ENCODE data around the gene PHTF1.
A peak's percentile ranks its signal among the peaks of the same experiment; 100 is the strongest.

PHTF1 gene

GRCh38 chr1:113659035-113659434, 100.3 kb downstream of the PHTF1 start:
- peaks cover 0 to 23% (median 0%) of the 10 kb centered on the region in 11 experiments; a peak in 9 of 22 replicates for H3K9me3 ChIP-seq (replicated peaks in 1 of 11)
- no peak for TF ChIP-seq Cebpa-rat (IDR thresholded peaks at IDR 0.05)
- no peak overlapping the region for H3K27ac ChIP-seq

DNA sequence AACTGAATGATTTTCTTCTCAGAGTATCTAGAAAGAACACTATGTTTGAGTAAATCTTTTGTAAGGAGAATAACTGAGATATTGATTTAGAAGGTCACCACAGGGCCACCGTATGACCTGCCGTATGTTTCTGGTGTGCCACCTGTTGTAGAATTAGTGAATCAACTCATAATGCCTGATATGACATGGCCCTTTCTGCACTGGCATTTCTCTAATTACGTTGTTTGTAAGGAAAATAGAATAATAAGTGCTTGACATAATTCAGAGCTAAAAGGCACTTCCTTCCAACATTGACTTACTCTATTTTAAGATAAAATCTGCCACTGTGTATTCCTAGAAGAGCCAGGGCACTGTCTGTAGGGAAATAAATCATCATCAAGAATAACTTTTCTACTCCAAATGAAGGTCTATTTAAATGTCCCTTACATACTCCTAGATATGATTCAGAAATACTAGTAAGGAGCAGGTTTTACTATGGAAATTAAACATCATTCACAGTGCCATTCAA, 101.7 kb downstream of the PHTF1 start:
- H3K36me3 ChIP-seq, result peaks cover 0 to 15% (median 6%) of the 10 kb centered on the region in 11 experiments; a peak in 8 of 22 replicates

More at GRCh38 chr1:113659035-113659434, 100.3 kb downstream of the PHTF1 start:
- Histone ChIP-seq H3K27me3 (no peaks in the 10 kb centered on the region), H3K36me3 (peaks cover 0 to 10% (median 4%) of the 10 kb centered on the region in 11 experiments; a peak in 3 of 22 replicates), H3K9ac (no peak overlapping the region), H3K4me1 (peaks cover 5 to 47% (median 24%) of the 10 kb centered on the region in 10 experiments; a peak in 16 of 20 replicates), H4K20me1 (no peaks in the 10 kb centered on the region), H3K4me3 (no peak overlapping the region), H3K4me2 (no peak overlapping the region)

GRCh38 chr1:113657126-113657525, 102.2 kb downstream of the PHTF1 start:
- Histone ChIP-seq H3K4me3 (no peak overlapping the region), H3K4me2 (peak overlapping the region in 3 of 11 experiments; percentile 18 to 27 (median 27); a peak in 3 of 22 replicates)

More for the DNA sequence above, 101.7 kb downstream of the PHTF1 start:
- H3K4me3 ChIP-seq, result no peak overlapping the region
- no peaks in the 10 kb centered on the region for H4K20me1 ChIP-seq
- peak overlapping the region in 2 of 11 experiments; percentile 27; a peak in 2 of 22 replicates for H3K4me2 ChIP-seq
- peaks cover 0 to 32% (median 13%) of the 10 kb centered on the region in 10 experiments; a peak in 13 of 20 replicates for H3K4me1 ChIP-seq
- TF ChIP-seq Cebpa-rat (IDR thresholded peaks at IDR 0.05), result no peak
- H3K9me3 ChIP-seq (replicated peaks in 1 of 11), result peaks cover 0 to 9% (median 0%) of the 10 kb centered on the region in 11 experiments; a peak in 8 of 22 replicates
- no peak overlapping the region for H3K27ac ChIP-seq
- H3K9ac ChIP-seq, result no peak overlapping the region
- H3K27me3 ChIP-seq, result no peaks in the 10 kb centered on the region

DNA sequence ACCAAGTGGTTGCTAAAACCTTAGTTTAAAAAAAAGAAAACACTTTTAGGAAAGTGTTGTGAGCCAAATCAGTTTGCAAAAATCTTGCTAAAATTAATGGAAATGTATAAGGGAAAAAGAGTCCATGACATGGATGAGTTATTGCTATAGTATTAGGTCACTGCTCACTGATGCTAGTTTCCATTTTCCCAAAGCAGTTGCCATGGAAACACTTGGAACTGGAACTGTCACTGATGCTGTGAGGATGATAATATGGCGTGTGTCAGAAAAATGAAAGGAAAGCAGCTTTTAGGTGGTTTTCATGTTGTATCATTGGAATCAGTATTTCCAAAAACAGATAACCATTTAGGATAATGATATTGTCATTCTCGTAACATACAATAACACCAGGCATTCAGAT, 104.4 kb downstream of the PHTF1 start:
- H4K20me1 ChIP-seq, result no peaks in the 10 kb centered on the region
- H3K4me3 ChIP-seq, result no peak overlapping the region
- H3K4me1 ChIP-seq, result peaks cover 0 to 7% (median 3%) of the 10 kb centered on the region in 10 experiments; a peak in 10 of 20 replicates
- no peak overlapping the region for H3K27ac ChIP-seq
- no peak overlapping the region for H3K9ac ChIP-seq
- no peaks in the 10 kb centered on the region for H3K9me3 ChIP-seq (replicated peaks in 1 of 11)
- TF ChIP-seq Cebpa-rat (IDR thresholded peaks at IDR 0.05), result no peak
- no peak overlapping the region for H3K4me2 ChIP-seq
- peaks cover 0 to 23% (median 6%) of the 10 kb centered on the region in 11 experiments; a peak in 9 of 22 replicates for H3K36me3 ChIP-seq
- H3K27me3 ChIP-seq, result no peaks in the 10 kb centered on the region

More at GRCh38 chr1:113657126-113657525, 102.2 kb downstream of the PHTF1 start:
- no peak for TF ChIP-seq Cebpa-rat (IDR thresholded peaks at IDR 0.05)
- Histone ChIP-seq H4K20me1 (no peaks in the 10 kb centered on the region), H3K27me3 (no peaks in the 10 kb centered on the region), H3K36me3 (peaks cover 0 to 15% (median 6%) of the 10 kb centered on the region in 11 experiments; a peak in 8 of 22 replicates), H3K9me3 (replicated peaks in 1 of 11) (peaks cover 0 to 4% (median 0%) of the 10 kb centered on the region in 11 experiments; a peak in 3 of 22 replicates), H3K4me1 (peaks cover 0 to 28% (median 9%) of the 10 kb centered on the region in 10 experiments; a peak in 13 of 20 replicates), H3K9ac (no peak overlapping the region), H3K27ac (no peak overlapping the region)

DNA sequence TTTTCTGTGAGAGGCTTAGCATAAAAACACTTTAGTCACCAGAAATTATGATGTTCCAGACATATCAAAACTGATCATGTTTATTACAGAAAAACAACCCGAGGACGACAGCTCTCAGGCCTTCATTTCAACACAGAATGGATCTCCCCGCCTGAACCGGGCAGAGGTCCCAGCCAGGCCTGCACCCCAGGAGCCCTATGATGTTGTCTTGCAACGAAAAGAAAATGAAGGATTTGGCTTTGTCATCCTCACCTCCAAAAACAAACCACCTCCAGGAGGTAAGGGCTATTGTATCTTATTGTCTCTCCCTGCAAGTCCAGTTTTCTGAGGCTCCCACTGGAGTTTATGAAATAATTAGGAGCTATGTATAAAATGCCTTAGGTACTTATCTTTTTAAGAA, 105.5 kb downstream of the PHTF1 start:
- Histone ChIP-seq H3K36me3 (peaks cover 0 to 19% (median 5%) of the 10 kb centered on the region in 11 experiments; a peak in 8 of 22 replicates), H3K4me1 (peaks cover 0 to 7% (median 0%) of the 10 kb centered on the region in 10 experiments; a peak in 5 of 20 replicates), H3K4me2 (no peak overlapping the region), H3K9me3 (replicated peaks in 1 of 11) (no peaks in the 10 kb centered on the region), H3K9ac (no peak overlapping the region), H4K20me1 (no peaks in the 10 kb centered on the region), H3K27ac (no peak overlapping the region), H3K4me3 (no peak overlapping the region), H3K27me3 (no peaks in the 10 kb centered on the region)
- TF ChIP-seq Cebpa-rat (IDR thresholded peaks at IDR 0.05), result no peak

- no peaks in the 10 kb centered on the region for H3K27me3 ChIP-seq
- H3K27ac ChIP-seq, result no peak overlapping the region
- no peak for TF ChIP-seq Cebpa-rat (IDR thresholded peaks at IDR 0.05)
- no peak overlapping the region for H3K9ac ChIP-seq
- H3K36me3 ChIP-seq, result peaks cover 0 to 19% (median 5%) of the 10 kb centered on the region in 11 experiments; a peak in 8 of 22 replicates
- no peaks in the 10 kb centered on the region for H3K9me3 ChIP-seq (replicated peaks in 1 of 11)
- no peak overlapping the region for H3K4me3 ChIP-seq
- no peak overlapping the region for H3K4me2 ChIP-seq
- H3K4me1 ChIP-seq, result peaks cover 0 to 7% (median 0%) of the 10 kb centered on the region in 10 experiments; a peak in 5 of 20 replicates
- H4K20me1 ChIP-seq, result no peaks in the 10 kb centered on the region
Observed at GRCh38 chr1:113652771-113653170, 106.5 kb downstream of the PHTF1 start.

GRCh38 chr1:113648478-113648877, 110.8 kb downstream of the PHTF1 start:
- H3K27ac ChIP-seq, result no peak overlapping the region

GRCh38 chr1:113647164-113647563, 112.1 kb downstream of the PHTF1 start:
- Histone ChIP-seq H3K27ac (no peak overlapping the region), H3K4me3 (no peak overlapping the region), H3K27me3 (no peaks in the 10 kb centered on the region), H3K4me1 (peaks cover 0 to 7% (median 4%) of the 10 kb centered on the region in 10 experiments; a peak in 6 of 20 replicates), H3K9me3 (replicated peaks in 1 of 11) (no peaks in the 10 kb centered on the region), H3K36me3 (peaks cover 0 to 30% (median 2%) of the 10 kb centered on the region in 11 experiments; a peak in 6 of 22 replicates), H3K4me2 (no peak overlapping the region), H4K20me1 (no peaks in the 10 kb centered on the region), H3K9ac (no peak overlapping the region)
- TF ChIP-seq Cebpa-rat (IDR thresholded peaks at IDR 0.05), result no peak

More at GRCh38 chr1:113648478-113648877, 110.8 kb downstream of the PHTF1 start:
- no peak for TF ChIP-seq Cebpa-rat (IDR thresholded peaks at IDR 0.05)
- no peaks in the 10 kb centered on the region for H4K20me1 ChIP-seq
- H3K4me1 ChIP-seq, result peaks cover 0 to 5% (median 4%) of the 10 kb centered on the region in 10 experiments; a peak in 6 of 20 replicates
- H3K4me3 ChIP-seq, result no peak overlapping the region
- H3K4me2 ChIP-seq, result no peak overlapping the region
- no peaks in the 10 kb centered on the region for H3K9me3 ChIP-seq (replicated peaks in 1 of 11)
- H3K36me3 ChIP-seq, result peaks cover 0 to 30% (median 1%) of the 10 kb centered on the region in 11 experiments; a peak in 6 of 22 replicates
- H3K9ac ChIP-seq, result no peak overlapping the region
- H3K27me3 ChIP-seq, result no peaks in the 10 kb centered on the region
